ENCODE results near the gene MAP3K12. TPM values are rescaled to one million over a fixed set of nuclear protein-coding genes. Genes with fewer than 3 reads are reported as not detected.
A peak's percentile ranks its signal among the peaks of the same experiment; 100 is the strongest.

Gene MAP3K12
- total RNA-seq, 1 experiment from 2014 or later, result 4.6 TPM

DNA sequence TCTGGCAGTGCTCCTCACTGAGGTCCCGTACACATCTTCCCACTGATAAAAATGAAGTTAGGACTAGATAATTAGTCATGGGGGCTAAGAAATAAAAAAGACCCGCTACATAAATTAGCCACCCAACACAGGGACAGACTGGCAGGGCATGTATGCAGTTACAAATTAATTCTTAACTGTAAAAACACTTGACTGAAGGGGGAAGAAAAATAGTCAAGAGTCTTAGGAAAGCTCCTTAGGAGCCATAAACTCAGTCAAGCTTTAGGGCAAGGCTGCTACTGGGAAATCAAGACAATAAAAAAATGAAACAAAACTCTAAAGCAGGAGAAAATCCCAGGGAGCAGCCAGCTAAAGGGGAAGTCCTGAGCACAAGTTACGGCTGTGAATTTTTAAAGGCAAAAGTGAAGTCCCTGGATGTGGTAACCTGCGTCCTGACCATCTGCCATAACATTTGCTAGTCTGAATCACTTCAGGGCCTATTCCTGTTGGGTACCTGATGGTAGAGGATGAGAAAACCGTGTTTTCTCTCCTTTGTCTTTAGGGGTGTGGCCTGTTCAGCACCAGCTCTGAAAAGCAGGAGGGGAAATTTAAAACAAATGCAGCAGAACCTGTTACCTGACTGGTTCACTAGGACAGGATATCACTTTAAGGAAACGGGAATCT, 15.5 kb upstream of the MAP3K12 start:
- no TSS peak for BruUV-seq (replicated peaks)
- CTCF ChIA-PET, result interaction anchor here (0.5 kb wide), 1 partner anchor 15 kb away, joined by 4 read pairs; the partner anchor contains the start of gene MAP3K12
- intact Hi-C loops (cut with micrococcal nuclease; ENCODE audit: unreplicated experiment), result no loop called here
- H3K36me3 Mint-ChIP-seq (ENCODE audit: insufficient read depth, unreplicated experiment), result peaks cover 11% of the 10 kb centered on the region
- no peaks in the 10 kb centered on the region for H3K9me3 Mint-ChIP-seq (ENCODE audit: low read depth, unreplicated experiment)
- H3K4me1 Mint-ChIP-seq (ENCODE audit: low read depth, unreplicated experiment), result no peaks in the 10 kb centered on the region
- no peak for TF ChIP-seq CTCF (IDR thresholded peaks at IDR 0.05; ENCODE audit: unreplicated experiment)
- DNase-seq, result no peak
- no peak overlapping the region for H3K4me3 Mint-ChIP-seq (ENCODE audit: low read depth, unreplicated experiment)
- H3K27ac Mint-ChIP-seq (ENCODE audit: unreplicated experiment), result no peak overlapping the region
- H3K27me3 Mint-ChIP-seq (ENCODE audit: unreplicated experiment), result no peaks in the 10 kb centered on the region

- CTCF ChIA-PET, result interaction anchor here (0.6 kb wide), 1 partner anchor 947 kb away, joined by 4 read pairs; no protein-coding TSS in a partner anchor
- no peak for TF ChIP-seq CTCF (IDR thresholded peaks at IDR 0.05; ENCODE audit: unreplicated experiment)
- no peak overlapping the region for H3K4me3 Mint-ChIP-seq (ENCODE audit: low read depth, unreplicated experiment)
- H3K27ac Mint-ChIP-seq (ENCODE audit: unreplicated experiment), result no peak overlapping the region
- no peak for DNase-seq
- intact Hi-C loops (cut with micrococcal nuclease; ENCODE audit: unreplicated experiment), result no loop called here
- peaks cover 11% of the 10 kb centered on the region for H3K36me3 Mint-ChIP-seq (ENCODE audit: insufficient read depth, unreplicated experiment)
- no peaks in the 10 kb centered on the region for H3K9me3 Mint-ChIP-seq (ENCODE audit: low read depth, unreplicated experiment)
- H3K27me3 Mint-ChIP-seq (ENCODE audit: unreplicated experiment), result no peaks in the 10 kb centered on the region
- BruUV-seq (replicated peaks), result no TSS peak
- H3K4me1 Mint-ChIP-seq (ENCODE audit: low read depth, unreplicated experiment), result no peaks in the 10 kb centered on the region
These were observed 14.6 kb upstream of the MAP3K12 start for GRCh38 chr12:53513712-53514410.

- no peaks in the 10 kb centered on the region for H3K4me1 Mint-ChIP-seq (ENCODE audit: low read depth, unreplicated experiment)
- no peaks in the 10 kb centered on the region for H3K9me3 Mint-ChIP-seq (ENCODE audit: low read depth, unreplicated experiment)
- H3K27me3 Mint-ChIP-seq (ENCODE audit: unreplicated experiment), result no peaks in the 10 kb centered on the region
- peaks cover 21% of the 10 kb centered on the region for H3K36me3 Mint-ChIP-seq (ENCODE audit: insufficient read depth, unreplicated experiment)
- BruUV-seq (replicated peaks), result no TSS peak
- TF ChIP-seq CTCF (IDR thresholded peaks at IDR 0.05; ENCODE audit: unreplicated experiment), result no peak
- no peak overlapping the region for H3K4me3 Mint-ChIP-seq (ENCODE audit: low read depth, unreplicated experiment)
- H3K27ac Mint-ChIP-seq (ENCODE audit: unreplicated experiment), result no peak overlapping the region
- CTCF ChIA-PET, result interaction anchor here (0.6 kb wide), 1 partner anchor 20 kb away, joined by 3 read pairs; no protein-coding TSS in a partner anchor
- no peak for DNase-seq
- intact Hi-C loops (cut with micrococcal nuclease; ENCODE audit: unreplicated experiment), result no loop called here
These were observed 11.0 kb upstream of the MAP3K12 start for GRCh38 chr12:53510181-53510812.

- H3K36me3 Mint-ChIP-seq (ENCODE audit: insufficient read depth, unreplicated experiment), result peaks cover 29% of the 10 kb centered on the region
- no TSS peak for BruUV-seq (replicated peaks)
- DNase-seq, result peak; percentile 82
- TF ChIP-seq CTCF (IDR thresholded peaks at IDR 0.05; ENCODE audit: unreplicated experiment), result peak; percentile 66
- intact Hi-C loops (cut with micrococcal nuclease; ENCODE audit: unreplicated experiment), result loop anchor here (5.0 kb wide), 1 partner anchor 186 kb away; the partner anchor contains the start of gene AAAS
- H3K4me3 Mint-ChIP-seq (ENCODE audit: low read depth, unreplicated experiment), result no peak overlapping the region
- H3K4me1 Mint-ChIP-seq (ENCODE audit: low read depth, unreplicated experiment), result no peaks in the 10 kb centered on the region
- no peaks in the 10 kb centered on the region for H3K27me3 Mint-ChIP-seq (ENCODE audit: unreplicated experiment)
- H3K27ac Mint-ChIP-seq (ENCODE audit: unreplicated experiment), result no peak overlapping the region
- H3K9me3 Mint-ChIP-seq (ENCODE audit: low read depth, unreplicated experiment), result no peaks in the 10 kb centered on the region
- CTCF ChIA-PET, result interaction anchor here (0.5 to 1.6 kb wide), 11 partner anchors 9 to 545 kb away, joined by 3 to 9 read pairs (median 5); partner anchors contain the start of genes AAAS, HOXC4 and SP1
These were observed 9.4 kb upstream of the MAP3K12 start for GRCh38 chr12:53508534-53509170.

All from Calu3 (cell line).